Neural progenitor cell (in vitro differentiated cells): ENCODE data around the gene ACACB.

Source experiments
- EZH2 ChIP-seq: fragments of 200-600 bp; sonication (generic); IDR thresholded peaks from 2 replicates; pipeline ENCODE4 v1.6.1; 2017; ENCODE audit warnings: antibody characterized with exemption, mild to moderate bottlenecking, moderate library complexity
- EZH2phosphoT487 ChIP-seq: fragments of 200-600 bp; sonication (generic); IDR thresholded peaks from 2 replicates; pipeline ENCODE4 v1.6.1; 2017; ENCODE audit warnings: antibody characterized with exemption
- TF ChIP-seq, protein P1 (sequence below): fragments of 200-600 bp; sonication (generic); IDR thresholded peaks from 2 replicates; pipeline ENCODE4 v1.5.1; 2017; ENCODE audit warnings: antibody characterized with exemption, mild to moderate bottlenecking

DNA sequence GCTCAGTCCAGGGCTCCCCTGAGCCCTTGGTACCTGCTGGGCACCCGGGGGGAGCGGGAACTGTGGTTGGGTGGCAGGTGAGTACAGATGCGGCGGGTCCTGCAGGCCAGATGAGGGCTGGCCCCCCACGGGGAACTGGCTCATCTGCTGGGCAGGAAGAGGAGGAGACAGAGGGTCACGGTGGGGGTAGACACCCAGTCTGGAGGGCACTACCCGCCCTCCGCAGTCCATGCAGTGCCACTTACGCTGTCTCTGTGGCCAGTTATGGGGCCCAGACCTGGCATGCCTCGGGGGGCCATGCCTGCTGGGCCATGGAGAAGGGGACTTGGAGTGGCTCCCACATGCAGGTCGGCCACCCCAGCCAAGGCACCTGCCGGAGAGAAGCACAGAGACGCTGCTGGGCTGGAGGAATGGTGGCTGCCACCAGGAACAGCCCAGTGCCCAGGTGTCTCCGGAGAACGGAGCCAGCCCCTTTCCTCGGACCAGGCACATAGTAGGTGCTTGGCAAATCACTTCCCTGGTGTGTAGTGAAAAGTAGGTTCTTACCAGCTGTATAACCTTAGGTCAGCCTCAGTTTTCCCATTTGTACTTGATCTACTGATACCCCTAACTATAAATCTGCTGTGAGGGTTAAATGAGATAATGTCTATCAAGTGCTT lies 171.6 kb downstream of the ACACB start:
- TF ChIP-seq, protein P1, sequence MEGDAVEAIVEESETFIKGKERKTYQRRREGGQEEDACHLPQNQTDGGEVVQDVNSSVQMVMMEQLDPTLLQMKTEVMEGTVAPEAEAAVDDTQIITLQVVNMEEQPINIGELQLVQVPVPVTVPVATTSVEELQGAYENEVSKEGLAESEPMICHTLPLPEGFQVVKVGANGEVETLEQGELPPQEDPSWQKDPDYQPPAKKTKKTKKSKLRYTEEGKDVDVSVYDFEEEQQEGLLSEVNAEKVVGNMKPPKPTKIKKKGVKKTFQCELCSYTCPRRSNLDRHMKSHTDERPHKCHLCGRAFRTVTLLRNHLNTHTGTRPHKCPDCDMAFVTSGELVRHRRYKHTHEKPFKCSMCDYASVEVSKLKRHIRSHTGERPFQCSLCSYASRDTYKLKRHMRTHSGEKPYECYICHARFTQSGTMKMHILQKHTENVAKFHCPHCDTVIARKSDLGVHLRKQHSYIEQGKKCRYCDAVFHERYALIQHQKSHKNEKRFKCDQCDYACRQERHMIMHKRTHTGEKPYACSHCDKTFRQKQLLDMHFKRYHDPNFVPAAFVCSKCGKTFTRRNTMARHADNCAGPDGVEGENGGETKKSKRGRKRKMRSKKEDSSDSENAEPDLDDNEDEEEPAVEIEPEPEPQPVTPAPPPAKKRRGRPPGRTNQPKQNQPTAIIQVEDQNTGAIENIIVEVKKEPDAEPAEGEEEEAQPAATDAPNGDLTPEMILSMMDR: no peak
- no peak for TF ChIP-seq EZH2phosphoT487
- no peak for TF ChIP-seq EZH2
